ENCODE data around the gene PIP5K1C.
"Not testable (repeated sequence)": the region's sequence is repeated elsewhere in the genome, so short reads cannot be mapped to it uniquely, and the experiment has no call there.

PIP5K1C gene

GRCh38 chr19:3591876-3592613, 108.2 kb downstream of the PIP5K1C start:
- no peak overlapping the region for H3K4me3 ChIP-seq
- no peaks in the 10 kb centered on the region for H3K9me3 ChIP-seq (ENCODE audit: low read depth, low read length)
- no peaks in the 10 kb centered on the region for H3K36me3 ChIP-seq (ENCODE audit: insufficient read depth, low read length)
- TF ChIP-seq EZH2 (IDR thresholded peaks at IDR 0.05) (no peak), FOXP2 (optimal IDR thresholded peaks at IDR 0.05; ENCODE audit: control extremely low read depth, extremely low read length, insufficient read depth) (no peak), POLR2AphosphoS5 (IDR thresholded peaks at IDR 0.05; ENCODE audit: borderline replicate concordance, low read depth, low read length) (no peak)
- DNase-seq (ENCODE audit: low read depth, low spot score) = no peak
- no peak overlapping the region for H3K9ac ChIP-seq (ENCODE audit: insufficient read length)
- no peak overlapping the region for H3K27ac ChIP-seq

GRCh38 chr19:3590991-3591659, 109.1 kb downstream of the PIP5K1C start:
- no peak overlapping the region for H3K27ac ChIP-seq
- H3K9me3 ChIP-seq (ENCODE audit: low read depth, low read length) = no peaks in the 10 kb centered on the region
- DNase-seq (ENCODE audit: low read depth, low spot score) = no peak
- H3K36me3 ChIP-seq (ENCODE audit: insufficient read depth, low read length) = no peaks in the 10 kb centered on the region
- no peak overlapping the region for H3K9ac ChIP-seq (ENCODE audit: insufficient read length)
- no peak overlapping the region for H3K4me3 ChIP-seq
- no peak for TF ChIP-seq FOXP2 (optimal IDR thresholded peaks at IDR 0.05; ENCODE audit: control extremely low read depth, extremely low read length, insufficient read depth)
- no peak for TF ChIP-seq POLR2AphosphoS5 (IDR thresholded peaks at IDR 0.05; ENCODE audit: borderline replicate concordance, low read depth, low read length)

GRCh38 chr19:3589949-3590348, 110.3 kb downstream of the PIP5K1C start:
- TF ChIP-seq EZH2 (IDR thresholded peaks at IDR 0.05) = no peak
- no peak for TF ChIP-seq POLR2AphosphoS5 (IDR thresholded peaks at IDR 0.05; ENCODE audit: borderline replicate concordance, low read depth, low read length)
- TF ChIP-seq FOXP2 (optimal IDR thresholded peaks at IDR 0.05; ENCODE audit: control extremely low read depth, extremely low read length, insufficient read depth) = no peak
- Histone ChIP-seq H3K9ac (ENCODE audit: insufficient read length) (no peak overlapping the region), H3K9me3 (ENCODE audit: low read depth, low read length) (no peaks in the 10 kb centered on the region), H3K4me3 (no peak overlapping the region), H3K36me3 (ENCODE audit: insufficient read depth, low read length) (no peaks in the 10 kb centered on the region), H3K27ac (no peak overlapping the region)
- no peak for DNase-seq (ENCODE audit: low read depth, low spot score)

GRCh38 chr19:3589439-3589838, 110.8 kb downstream of the PIP5K1C start:
- H3K36me3 ChIP-seq (ENCODE audit: insufficient read depth, low read length) = no peaks in the 10 kb centered on the region
- H3K9ac ChIP-seq (ENCODE audit: insufficient read length) = no peak overlapping the region
- TF ChIP-seq FOXP2 (optimal IDR thresholded peaks at IDR 0.05; ENCODE audit: control extremely low read depth, extremely low read length, insufficient read depth) (no peak), POLR2AphosphoS5 (IDR thresholded peaks at IDR 0.05; ENCODE audit: borderline replicate concordance, low read depth, low read length) (no peak)
- no peak overlapping the region for H3K27ac ChIP-seq
- H3K4me3 ChIP-seq = no peak overlapping the region
- no peak for DNase-seq (ENCODE audit: low read depth, low spot score)
- no peaks in the 10 kb centered on the region for H3K9me3 ChIP-seq (ENCODE audit: low read depth, low read length)

- Histone ChIP-seq H3K36me3 (ENCODE audit: insufficient read depth, low read length) (no peaks in the 10 kb centered on the region), H3K4me3 (no peak overlapping the region), H3K9ac (ENCODE audit: insufficient read length) (no peak overlapping the region), H3K9me3 (ENCODE audit: low read depth, low read length) (no peaks in the 10 kb centered on the region), H3K27ac (no peak overlapping the region)
- no peak for DNase-seq (ENCODE audit: low read depth, low spot score)
- TF ChIP-seq EZH2 (IDR thresholded peaks at IDR 0.05) (no peak), FOXP2 (optimal IDR thresholded peaks at IDR 0.05; ENCODE audit: control extremely low read depth, extremely low read length, insufficient read depth) (no peak), POLR2AphosphoS5 (IDR thresholded peaks at IDR 0.05; ENCODE audit: borderline replicate concordance, low read depth, low read length) (no peak)
Observed at GRCh38 chr19:3586707-3587346, 113.4 kb downstream of the PIP5K1C start.

- TF ChIP-seq POLR2AphosphoS5 (IDR thresholded peaks at IDR 0.05; ENCODE audit: borderline replicate concordance, low read depth, low read length) (no peak), EZH2 (IDR thresholded peaks at IDR 0.05) (no peak), FOXP2 (optimal IDR thresholded peaks at IDR 0.05; ENCODE audit: control extremely low read depth, extremely low read length, insufficient read depth) (no peak)
- DNase-seq (ENCODE audit: low read depth, low spot score) = no peak
- no peak overlapping the region for H3K27ac ChIP-seq
- no peaks in the 10 kb centered on the region for H3K36me3 ChIP-seq (ENCODE audit: insufficient read depth, low read length)
- no peaks in the 10 kb centered on the region for H3K9me3 ChIP-seq (ENCODE audit: low read depth, low read length)
- no peak overlapping the region for H3K9ac ChIP-seq (ENCODE audit: insufficient read length)
- peak overlapping the region; percentile 74 for H3K4me3 ChIP-seq
Observed at GRCh38 chr19:3586127-3586626, 114.1 kb downstream of the PIP5K1C start.

GRCh38 chr19:3585301-3586126, 114.8 kb downstream of the PIP5K1C start, which contains the start of gene GIPC3:
TSS of gene GIPC3 (plus strand) at chr19:3585478. CDS start at chr19:3585598, 120 bp downstream.
- H3K9ac ChIP-seq (ENCODE audit: insufficient read length) = no peak within 1 kb of the TSS
- TF ChIP-seq POLR2AphosphoS5 (IDR thresholded peaks at IDR 0.05; ENCODE audit: borderline replicate concordance, low read depth, low read length) (no peak), FOXP2 (optimal IDR thresholded peaks at IDR 0.05; ENCODE audit: control extremely low read depth, extremely low read length, insufficient read depth) (no peak), EZH2 (IDR thresholded peaks at IDR 0.05) (no peak)
- peak within 1 kb of the TSS; percentile 74 for H3K4me3 ChIP-seq
- H3K9me3 ChIP-seq (ENCODE audit: low read depth, low read length) = no peaks in the 10 kb centered on the region
- H3K36me3 ChIP-seq (ENCODE audit: insufficient read depth, low read length) = no peaks in the 10 kb centered on the region
- no peak within 1 kb of the TSS for H3K27ac ChIP-seq
- no peak for DNase-seq (ENCODE audit: low read depth, low spot score)

- not testable (repeated sequence) for H3K4me3 ChIP-seq; H3K9ac ChIP-seq (ENCODE audit: insufficient read length); DNase-seq (ENCODE audit: low read depth, low spot score); H3K27ac ChIP-seq; H3K36me3 ChIP-seq (ENCODE audit: insufficient read depth, low read length); H3K9me3 ChIP-seq (ENCODE audit: low read depth, low read length)
Observed at GRCh38 chr19:3584036-3584802, 116.0 kb downstream of the PIP5K1C start.

- not testable (repeated sequence) for H3K9me3 ChIP-seq (ENCODE audit: low read depth, low read length); DNase-seq (ENCODE audit: low read depth, low spot score); H3K9ac ChIP-seq (ENCODE audit: insufficient read length); H3K36me3 ChIP-seq (ENCODE audit: insufficient read depth, low read length); H3K4me3 ChIP-seq; H3K27ac ChIP-seq
Observed at GRCh38 chr19:3581792-3582191, 118.5 kb downstream of the PIP5K1C start.
